HEK293 (cell line): ENCODE measurements around the gene LDLRAD3.

Experiments used
- CTCF ChIP-seq: fragments of 450-650 bp; formaldehyde crosslinking; IDR thresholded peaks from 2 replicates; pipeline ENCODE4 v1.5.1; 2016; ENCODE audit warnings: missing biosample characterization, missing genetic modification characterization
- SCRT2 ChIP-seq: fragments of 450-650 bp; formaldehyde crosslinking; IDR thresholded peaks from 2 replicates; pipeline ENCODE4 v1.5.1; 2016; ENCODE audit warnings: missing biosample characterization, missing genetic modification characterization
- ZBTB8A ChIP-seq: fragments of 450-650 bp; formaldehyde crosslinking; IDR thresholded peaks from 2 replicates; pipeline ENCODE4 v1.5.1; 2016; ENCODE audit warnings: missing biosample characterization, missing genetic modification characterization
- ZNF19 ChIP-seq: fragments of 450-650 bp; formaldehyde crosslinking; IDR thresholded peaks from 2 replicates; pipeline ENCODE4; 2016; ENCODE audit warnings: missing biosample characterization, missing genetic modification characterization, low read depth
- ZNF335 ChIP-seq: fragments of 450-650 bp; formaldehyde crosslinking; conservative IDR thresholded peaks from 2 replicates; pipeline ENCODE4 v1.5.1; 2016; ENCODE audit warnings: missing biosample characterization, missing genetic modification characterization
- ZNF394 ChIP-seq: fragments of 450-650 bp; formaldehyde crosslinking; IDR thresholded peaks from 2 replicates; pipeline ENCODE4 v1.5.1; 2016; ENCODE audit warnings: missing biosample characterization, missing genetic modification characterization, mild to moderate bottlenecking, moderate library complexity, borderline replicate concordance

DNA sequence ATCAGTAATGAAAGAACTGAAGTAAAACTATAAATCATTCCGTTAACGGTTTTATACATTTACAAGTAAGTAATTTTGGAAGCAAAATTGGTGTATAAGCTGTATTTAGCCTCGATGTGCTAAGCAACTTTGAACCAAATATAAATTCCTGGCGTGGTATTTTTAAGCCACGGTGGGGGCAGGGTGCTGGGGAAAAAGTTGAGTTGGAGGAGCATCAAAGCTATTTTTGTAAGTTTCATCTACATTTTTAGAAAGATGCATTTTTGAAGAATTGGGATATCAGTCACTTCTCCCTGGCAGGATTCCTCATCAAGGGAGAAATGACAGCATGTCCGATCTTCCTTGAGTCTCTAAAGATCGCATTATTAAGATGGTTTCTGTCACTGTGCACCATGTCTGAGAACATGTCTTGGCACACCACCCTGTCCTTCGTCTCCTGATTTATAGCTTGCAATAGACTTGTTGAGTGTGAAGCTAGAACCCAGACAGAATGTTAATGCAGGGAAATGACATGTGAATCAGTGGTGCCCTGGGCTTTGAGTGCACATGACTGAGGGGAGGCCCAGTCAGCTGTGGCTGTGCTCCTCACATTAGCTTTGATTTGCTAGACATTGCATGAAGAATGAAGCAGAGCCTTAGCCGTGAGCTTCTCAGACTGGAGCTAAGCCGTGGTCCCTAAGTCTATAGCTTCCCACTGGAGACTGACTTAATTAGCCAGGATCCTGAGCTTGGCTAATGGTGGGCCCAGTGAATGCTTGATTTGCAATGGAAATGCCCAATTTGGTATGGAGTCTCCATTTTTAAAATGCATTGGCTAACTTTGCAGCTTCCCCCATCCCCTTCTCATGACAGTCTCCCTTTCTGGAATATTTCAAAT lies 218.4 kb downstream of the LDLRAD3 start:
- TF ChIP-seq ZNF335 (tag by site-specific recombination) (no peak), CTCF (tag by site-specific recombination) (no peak), SCRT2 (tag by site-specific recombination) (peak; percentile 36; the same call in 1 of the 2 replicates), ZNF19 (tag by site-specific recombination) (no peak), ZNF394 (tag by site-specific recombination) (no peak), ZBTB8A (tag by site-specific recombination) (no peak)
